C4-2B (cell line): ENCODE data around the gene CCDC172.
"Not testable (repeated sequence)": the region's sequence is repeated elsewhere in the genome, so short reads cannot be mapped to it uniquely, and the experiment has no call there.

Experiments used
- H3K27ac ChIP-seq: fragments of 450-650 bp; 2 replicates; pipeline ENCODE4 v1.5.1; 2017
- CTCF ChIP-seq: fragments of 450-650 bp; conservative IDR thresholded peaks from 2 replicates; pipeline ENCODE4 v1.5.1; 2017; ENCODE audit warnings: mild to moderate bottlenecking
- ZFX ChIP-seq: fragments of 450-650 bp; IDR thresholded peaks from 2 replicates; pipeline ENCODE4 v1.6.1; 2017

CCDC172 gene

GRCh38 chr10:116364868-116365267 is 40.6 kb downstream of the CCDC172 start:
- TF ChIP-seq ZFX: no peak
- no peak for TF ChIP-seq CTCF
- no peak overlapping the region for H3K27ac ChIP-seq

GRCh38 chr10:116371737-116372136 is 47.5 kb downstream of the CCDC172 start:
- no peak overlapping the region for H3K27ac ChIP-seq
- TF ChIP-seq CTCF: no peak

DNA sequence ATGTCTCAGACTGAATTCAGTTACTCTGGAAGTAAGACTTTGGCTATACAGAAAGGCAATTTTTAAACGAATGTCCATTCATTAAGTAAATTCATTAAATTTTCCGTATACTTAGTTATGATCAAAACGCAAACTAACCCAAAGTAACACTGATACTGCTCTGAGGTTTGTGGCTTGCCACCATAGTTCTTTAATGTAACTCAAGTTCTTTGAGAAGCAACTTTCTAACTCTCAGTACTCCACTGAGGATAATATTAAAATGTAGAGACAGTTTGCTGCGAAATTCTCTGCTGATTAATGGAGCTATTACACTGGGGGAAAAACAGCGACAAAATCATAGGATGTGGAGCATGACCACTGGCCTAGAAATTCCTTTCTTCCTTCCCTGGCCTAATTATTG is 58.0 kb downstream of the CCDC172 start:
- no peak overlapping the region for H3K27ac ChIP-seq
- TF ChIP-seq ZFX (no peak), CTCF (no peak)

- H3K27ac ChIP-seq: no peak overlapping the region
- no peak for TF ChIP-seq ZFX
- no peak for TF ChIP-seq CTCF
Observed at GRCh38 chr10:116385311-116385710, 61.1 kb downstream of the CCDC172 start.

GRCh38 chr10:116385994-116386809 is 62.0 kb downstream of the CCDC172 start:
- TF ChIP-seq ZFX: no peak
- peak; percentile 73 for TF ChIP-seq CTCF
- no peak overlapping the region for H3K27ac ChIP-seq

DNA sequence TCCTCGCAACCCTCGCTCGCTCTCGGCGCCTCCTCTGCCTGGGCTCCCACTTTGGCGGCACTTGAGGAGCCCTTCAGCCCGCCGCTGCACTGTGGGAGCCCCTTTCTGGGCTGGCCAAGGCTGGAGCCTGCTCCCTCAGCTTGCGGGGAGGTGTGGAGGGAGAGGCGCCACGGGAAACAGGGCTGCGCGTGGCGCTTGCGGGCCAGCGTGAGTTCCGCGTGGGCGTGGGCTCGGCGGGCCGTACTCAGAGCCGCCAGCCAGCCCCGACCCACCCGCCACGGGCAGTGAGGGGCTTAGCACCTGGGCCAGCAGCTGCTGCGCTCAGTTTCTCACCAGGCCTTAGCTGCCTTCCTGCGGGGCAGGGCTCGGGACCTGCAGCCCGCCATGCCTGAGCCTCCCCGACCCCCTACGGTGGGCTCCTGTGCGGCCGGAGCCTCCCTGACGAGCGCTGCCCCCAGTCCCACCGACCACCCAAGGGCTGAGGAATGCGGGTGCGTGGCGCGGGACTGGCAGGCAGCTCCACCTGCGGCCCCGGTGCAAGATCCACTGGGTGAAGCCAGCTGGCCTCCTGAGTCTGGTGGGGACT is 69.1 kb downstream of the CCDC172 start:
- not testable (repeated sequence) for H3K27ac ChIP-seq

DNA sequence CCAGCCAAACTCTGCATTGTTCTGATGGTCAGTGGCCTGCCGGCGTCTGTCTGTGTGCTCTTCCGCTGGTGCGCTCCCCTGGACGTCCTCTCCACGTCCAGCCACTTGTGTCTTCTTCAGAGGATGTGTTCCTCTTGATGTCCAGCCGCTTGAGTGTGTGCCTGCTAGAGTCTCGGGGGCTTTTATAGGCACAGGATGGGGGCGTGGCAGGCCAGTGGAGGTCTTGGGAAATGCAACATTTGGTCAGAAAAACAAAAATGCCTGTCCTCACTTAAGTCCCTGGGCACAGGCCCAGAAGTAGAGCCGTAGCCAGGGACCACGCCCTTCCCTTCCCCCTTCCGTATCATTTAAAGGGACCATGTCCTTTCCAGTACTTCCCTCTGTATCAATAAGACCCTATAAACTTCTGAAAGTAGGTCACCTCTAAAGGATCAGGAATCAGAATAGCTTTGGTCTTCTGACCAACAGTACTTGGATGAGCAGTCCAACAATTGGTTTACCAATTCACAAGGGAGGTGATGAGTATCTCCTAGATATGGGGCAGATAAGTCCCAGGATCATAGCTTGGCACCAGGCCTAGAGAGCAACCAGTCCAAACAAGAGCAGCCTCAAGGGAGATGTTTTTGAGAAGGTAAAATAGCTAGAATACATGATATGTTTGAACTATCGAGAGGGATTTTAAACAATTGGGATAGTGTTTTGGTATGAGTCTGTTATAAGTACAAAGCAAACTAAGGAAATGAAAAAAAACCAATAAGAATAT is 71.2 kb downstream of the CCDC172 start:
- TF ChIP-seq ZFX (no peak), CTCF (no peak)
- no peak overlapping the region for H3K27ac ChIP-seq
